Measurements from ENCODE around the gene BACE1.

- no peak for TF ChIP-seq CTCF (IDR thresholded peaks at IDR 0.05; ENCODE audit: low read length)
- no peak for TF ChIP-seq EZH2 (IDR thresholded peaks at IDR 0.05; ENCODE audit: borderline replicate concordance, low read length)
Observed at GRCh38 chr11:117354550-117354949, 38.5 kb upstream of the BACE1 start.

All from OCI-LY1 (cell line).